Inflammatory macrophage treated with lipopolysaccharide for 4 hours (primary cell): ENCODE data around the gene KLRK1.
"Not testable (repeated sequence)": the region's sequence is repeated elsewhere in the genome, so short reads cannot be mapped to it uniquely, and the experiment has no call there.

Experiments used
- DNase-seq: peaks from one replicate; pipeline ENCODE4 v3.0.0-alpha.2; 2020

The KLRK1 gene

DNA sequence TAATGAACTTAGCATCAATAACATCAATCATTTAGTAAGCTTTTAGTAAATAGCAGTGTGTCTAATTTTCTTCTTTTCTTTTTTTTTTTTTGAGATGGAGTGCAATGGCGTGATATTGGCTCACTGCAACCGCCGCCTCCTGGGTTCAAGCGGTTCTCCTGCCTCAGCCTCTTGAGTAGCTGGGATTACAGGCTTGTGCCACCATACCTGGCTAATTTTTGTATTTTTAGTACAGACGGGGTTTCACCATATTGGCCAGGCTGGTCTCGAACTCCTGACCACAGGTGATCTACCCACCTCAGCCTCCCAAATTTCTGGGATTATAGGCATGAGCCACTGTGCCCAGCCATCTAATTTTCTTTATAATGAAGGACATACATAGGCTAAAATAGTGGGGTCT is 2.3 kb downstream of the KLRK1 start:
- not testable (repeated sequence) for DNase-seq

DNA sequence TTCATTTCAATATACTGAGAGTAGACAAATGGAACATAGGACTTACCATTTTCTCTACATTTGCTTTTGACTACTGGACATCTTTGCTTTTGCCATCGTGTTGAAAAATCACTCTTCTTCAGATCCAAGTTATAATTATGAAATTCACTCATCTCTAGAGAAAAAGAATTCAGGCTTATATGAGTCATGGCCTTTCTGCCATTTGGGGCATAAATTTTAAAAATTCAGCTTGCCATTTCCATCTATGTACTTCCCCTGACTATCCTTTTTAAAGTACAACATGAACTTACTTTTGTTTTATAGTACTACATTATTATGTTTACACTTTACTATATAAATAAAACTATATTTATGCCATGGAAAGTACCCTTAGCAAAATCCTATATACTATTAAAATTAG is 3.0 kb downstream of the KLRK1 start:
- no peak for DNase-seq

DNA sequence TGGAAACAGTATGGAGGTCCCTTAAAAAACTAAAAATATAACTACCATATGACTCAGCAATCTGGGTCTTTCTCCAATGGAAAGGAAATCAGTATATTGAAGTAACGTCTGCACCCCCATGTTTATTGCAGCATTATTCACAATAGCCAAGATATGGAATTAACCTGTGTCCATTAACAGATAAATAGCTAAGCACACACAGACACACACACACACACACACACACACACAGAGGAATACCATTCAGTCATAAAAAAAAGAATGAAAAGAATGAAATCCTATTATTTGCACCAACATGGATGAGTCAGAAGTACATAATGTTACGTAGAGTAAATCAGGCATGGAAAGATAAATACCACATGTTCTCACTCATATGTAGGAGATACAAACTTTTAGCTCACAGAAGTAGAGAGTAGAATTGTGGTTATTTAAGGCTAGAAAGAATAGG is 4.7 kb downstream of the KLRK1 start:
- DNase-seq = no peak

DNA sequence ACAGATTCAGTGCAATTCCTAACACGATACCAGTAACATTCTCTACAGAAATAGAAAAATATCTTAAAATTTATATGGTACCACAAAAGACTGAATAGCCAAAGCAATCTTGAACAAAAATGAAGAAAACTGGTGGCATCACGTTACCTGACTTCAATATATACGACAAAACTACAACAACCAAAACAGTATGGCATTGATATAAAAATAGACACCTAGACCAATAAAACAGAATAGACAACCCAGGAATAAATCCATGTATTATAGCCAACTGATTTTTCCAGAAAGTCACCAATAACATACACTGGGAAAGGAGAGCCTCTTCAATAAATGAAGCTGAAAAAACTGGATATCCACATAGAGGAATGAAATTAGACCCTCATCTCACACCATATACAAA is 5.7 kb downstream of the KLRK1 start:
- no peak for DNase-seq

DNA sequence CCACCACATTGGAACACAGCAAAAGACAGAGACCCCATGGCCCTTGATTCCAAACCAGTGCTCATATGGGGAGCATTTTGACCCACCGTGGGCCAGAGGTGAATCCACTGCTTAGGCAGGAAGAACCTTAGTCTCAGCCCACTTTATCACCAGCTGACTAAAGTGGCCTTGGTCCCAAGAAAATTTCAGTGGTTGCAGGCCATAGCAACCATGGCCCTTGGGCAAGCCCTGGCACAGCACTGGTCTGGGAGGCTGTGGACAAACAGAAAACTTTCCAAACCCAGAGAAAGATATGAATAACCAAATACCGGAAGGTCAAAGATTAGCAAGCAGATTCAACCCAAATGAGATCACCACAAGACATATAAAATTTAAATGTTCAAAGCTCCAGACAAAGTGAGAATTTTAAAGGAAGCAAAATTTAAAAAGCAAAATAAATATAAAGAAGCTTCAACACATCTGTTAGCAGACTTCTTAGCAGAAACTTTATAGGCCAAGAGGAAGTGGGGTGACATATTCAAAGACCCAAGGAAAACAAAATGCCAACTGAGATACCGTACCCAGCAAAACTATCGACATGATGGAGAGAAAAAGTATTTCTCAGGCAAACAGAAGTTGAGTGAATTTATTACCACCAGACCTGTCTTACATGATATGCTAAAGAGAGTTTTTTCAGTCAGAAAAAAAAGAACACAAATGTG is 7.8 kb downstream of the KLRK1 start:
- DNase-seq = no peak

DNA sequence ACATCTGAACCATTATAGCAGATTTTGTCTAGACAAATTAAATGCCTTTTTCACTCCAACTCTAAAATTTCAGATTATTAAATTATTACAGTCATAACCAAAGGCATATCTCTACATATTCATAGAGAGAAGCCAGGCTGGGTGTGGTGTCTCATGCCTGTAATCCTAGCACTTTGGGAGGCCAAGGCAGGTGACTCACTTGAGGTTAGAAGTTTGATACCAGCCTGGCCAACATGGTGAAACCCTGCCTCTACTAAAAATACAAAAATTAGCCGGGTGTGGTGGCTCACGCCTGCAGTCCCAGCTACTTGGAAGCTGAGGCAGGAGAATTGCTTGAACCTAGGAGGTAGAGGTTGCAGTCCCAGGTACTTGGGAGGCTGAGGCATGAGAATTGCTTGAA is 11.1 kb downstream of the KLRK1 start:
- DNase-seq = not testable (repeated sequence)

DNA sequence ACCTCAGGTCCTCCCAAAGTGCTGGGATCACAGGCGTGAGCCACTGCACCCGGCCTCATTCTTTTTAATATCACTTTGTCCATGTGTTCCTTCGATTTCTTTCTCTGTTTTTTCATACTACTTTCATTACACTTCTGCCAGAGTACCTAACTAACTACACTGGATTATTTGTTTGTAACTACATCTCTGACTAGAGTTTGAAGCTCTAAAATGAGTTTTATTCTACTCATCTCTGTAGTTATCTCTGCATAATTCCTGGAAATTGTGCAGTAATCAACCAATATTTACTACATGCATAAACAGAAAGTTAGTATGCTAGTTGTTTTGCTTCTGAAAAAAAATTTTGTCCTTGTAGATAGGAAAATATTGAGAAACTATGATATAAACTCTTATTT is 15.2 kb downstream of the KLRK1 start:
- DNase-seq = no peak

DNA sequence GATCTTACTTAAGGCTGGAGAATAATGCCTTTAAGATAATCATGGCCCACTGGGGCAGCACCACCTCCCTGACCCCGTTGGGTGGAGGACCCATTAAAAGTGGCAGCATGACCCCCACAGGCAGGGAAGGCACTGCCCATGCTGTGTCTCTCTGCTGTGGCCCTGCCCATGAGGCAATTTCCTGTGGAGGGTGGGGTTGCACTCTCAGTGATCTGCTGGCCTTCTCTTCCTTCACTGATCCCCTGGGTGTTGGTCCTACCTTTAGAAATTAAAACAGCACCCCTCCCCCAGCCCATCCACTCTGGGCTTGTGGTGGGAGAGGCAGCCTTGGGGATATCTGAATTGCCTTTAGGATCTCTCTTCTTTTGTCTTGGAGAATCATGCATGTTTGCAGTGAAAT is 17.3 kb downstream of the KLRK1 start:
- peak; percentile 24 for DNase-seq

DNA sequence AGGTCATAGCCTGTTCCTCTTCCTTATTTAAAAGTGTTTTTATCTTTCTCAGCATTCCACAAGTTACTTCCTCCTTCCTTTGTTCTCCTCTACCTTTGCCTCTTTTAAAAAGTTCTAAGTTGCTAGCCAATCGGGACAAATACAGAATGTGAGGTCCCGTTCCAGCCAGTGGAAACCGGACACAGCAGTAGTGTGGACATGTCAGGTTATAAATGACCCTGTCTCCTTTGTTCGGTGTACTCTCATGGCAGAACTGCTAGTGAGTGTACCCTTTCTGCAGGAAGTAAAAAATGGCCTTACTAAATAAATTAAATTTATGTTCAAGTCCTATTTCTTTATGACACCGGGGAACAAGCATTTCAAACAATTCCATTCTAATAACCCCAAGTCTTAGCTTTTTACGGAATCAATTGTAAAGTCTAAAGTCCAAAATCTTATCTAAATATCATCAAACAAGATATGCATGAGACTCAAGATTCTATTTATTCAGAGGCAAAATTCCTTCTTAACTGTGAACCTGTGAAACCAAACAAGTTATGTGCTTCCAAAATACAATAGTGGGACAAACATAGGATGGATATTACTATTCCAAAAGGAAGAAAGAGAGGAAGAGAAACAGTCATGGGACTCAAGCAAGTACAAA is 17.8 kb downstream of the KLRK1 start:
- DNase-seq = not testable (repeated sequence)

DNA sequence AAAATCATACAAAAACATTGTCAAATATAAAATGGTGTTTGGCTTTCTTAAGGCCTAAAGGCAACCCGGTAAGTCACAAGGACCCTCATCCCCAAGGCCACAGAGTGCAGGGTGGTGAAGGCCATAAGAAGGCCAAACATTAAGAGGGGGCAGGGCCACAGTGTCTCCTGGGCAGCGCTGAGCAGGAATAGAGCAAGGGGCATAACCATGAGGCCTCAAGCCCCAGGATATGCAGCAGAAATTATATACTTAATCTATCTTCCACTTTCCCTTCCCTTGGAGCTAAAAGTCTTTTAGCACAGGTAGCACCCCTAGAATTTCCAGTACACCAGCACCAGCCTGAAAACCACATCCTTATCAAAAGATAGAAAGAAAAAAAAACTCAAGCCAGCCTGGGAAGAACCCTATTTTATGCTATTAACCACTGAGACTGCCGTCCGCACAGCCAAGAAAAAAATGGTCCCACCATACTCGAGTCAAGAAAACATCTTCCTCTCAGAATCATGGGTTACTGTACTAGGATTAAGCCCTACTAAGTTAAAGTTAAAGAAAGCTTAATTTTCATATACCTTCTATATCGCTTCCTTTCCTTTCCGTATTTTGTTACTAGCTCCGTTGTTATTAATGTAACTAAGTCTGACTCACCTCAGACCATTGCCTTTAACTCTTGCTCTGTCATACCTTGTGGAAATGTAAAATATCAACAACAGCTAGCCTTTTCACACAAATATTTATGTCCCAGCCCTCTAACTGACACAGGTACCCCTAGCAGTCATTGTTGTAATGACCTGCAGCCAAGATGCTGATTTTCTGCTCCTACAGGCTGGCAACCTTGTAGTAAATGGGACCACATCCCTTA is 20.1 kb downstream of the KLRK1 start:
- no peak for DNase-seq

DNA sequence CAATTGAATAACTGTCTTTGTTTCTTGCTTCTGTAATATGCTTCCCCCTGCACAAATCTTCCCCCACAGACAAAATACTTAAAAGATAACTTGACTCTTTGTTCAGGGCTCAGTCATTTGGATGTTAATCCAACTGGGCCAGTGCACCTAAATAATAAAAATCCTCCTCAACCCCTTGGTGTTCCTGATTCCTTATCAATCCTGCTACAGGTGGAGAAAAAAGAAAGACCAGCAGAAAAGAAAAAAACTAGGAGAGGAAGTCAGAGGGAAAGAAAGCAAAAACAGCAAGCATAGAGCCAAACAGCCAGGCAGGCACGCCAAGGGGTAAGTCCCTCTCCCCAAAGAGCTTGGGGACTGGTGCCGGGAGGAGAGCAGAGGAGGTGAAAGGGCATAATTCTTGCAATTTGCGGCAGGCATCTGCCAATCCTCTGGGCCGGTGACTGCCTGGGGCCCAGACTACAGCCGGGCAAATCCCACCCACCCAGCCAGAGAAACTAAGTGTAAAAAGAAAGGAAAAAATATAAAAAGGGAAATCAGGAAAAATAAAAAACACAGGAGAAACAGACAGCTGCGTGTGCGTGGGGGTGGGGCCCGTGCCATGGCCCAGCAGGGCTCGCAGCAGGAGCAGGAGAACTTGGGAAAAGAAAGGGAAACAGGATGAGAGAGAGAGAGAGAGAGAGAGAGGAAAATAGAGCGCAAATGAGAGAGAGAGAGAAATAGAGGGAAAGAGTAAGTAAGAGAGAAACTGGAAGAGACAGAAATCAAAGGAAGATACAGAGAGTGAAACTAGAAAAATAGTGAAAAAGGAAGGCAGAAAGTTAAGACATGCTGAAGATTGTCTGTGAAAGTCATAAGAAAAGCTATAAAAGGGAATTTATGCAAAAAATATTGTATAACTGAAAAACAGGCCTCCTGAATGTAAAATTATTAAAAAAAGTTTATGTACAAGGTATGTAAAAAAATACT is 21.4 kb downstream of the KLRK1 start:
- no peak for DNase-seq

DNA sequence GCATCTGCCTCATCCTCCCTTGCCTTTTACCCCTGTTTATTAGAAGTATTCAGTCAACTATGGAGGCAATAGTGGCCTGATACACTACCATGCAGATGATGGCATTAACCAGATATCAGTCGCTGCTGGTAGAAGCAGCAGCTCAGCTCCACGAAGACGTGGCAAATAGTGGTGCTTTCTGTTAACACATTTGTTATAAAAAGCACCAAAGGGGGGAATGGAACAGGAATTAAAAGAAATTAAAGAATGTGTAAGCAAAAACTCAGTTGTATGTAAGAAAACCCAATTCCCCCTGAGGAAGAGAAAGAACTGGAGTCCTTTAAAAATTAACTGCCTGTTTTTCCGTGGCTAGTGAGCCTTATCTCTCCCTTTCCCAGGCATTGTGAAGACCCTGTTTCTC is 22.1 kb downstream of the KLRK1 start:
- not testable (repeated sequence) for DNase-seq

DNA sequence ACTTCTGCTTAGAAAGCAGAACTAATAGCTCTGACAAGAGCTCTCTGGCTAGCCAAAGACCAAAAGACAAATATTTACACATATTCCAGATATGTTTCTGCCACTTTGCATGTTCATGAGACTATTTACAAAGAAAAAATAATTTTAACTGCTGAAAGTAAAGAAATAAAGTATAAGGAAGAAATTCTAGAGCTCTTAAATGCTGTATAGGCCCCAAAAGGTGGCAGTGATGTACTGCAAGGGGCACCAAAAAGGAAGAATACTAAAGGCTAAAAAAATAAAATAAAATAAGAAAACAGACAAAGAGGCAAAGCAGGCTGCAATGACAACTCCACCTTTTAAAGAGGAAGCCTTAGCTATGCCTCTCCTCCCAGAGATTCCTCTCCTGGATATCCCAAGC is 23.0 kb downstream of the KLRK1 start:
- no peak for DNase-seq

DNA sequence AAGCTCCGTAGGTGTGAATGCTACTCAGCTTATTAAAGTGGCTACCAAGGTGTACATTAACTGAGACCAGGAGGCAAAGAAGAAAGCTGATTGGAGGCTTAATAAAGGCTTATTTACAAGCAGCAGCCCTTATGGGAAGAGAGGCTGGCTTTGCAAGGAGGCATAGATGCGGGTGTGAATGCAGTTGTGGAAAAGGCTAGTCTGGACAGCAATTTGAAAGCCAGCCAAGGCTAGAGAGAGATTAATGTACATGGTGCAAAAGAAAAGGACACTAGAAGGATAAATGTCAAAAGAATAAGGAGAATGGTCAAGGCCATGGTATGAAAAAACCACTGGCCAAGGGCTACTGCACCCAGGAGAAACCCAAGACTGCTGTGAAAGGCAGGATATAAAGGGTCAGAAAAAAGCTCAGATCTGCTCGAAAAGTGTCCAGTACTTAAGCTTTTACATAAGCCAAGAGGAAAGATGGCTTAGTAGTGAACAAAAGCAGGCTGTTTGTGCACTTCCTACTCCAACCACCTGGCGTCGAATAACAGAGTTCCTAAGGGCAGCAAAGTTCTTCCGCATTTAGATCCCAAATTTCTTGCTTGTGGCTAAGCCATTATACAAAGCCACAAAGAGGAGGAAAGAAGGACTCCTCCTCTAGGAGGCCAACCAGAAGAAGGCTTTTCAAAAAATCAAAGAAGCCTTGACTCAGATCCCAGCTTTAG is 24.0 kb downstream of the KLRK1 start:
- peak; percentile 27 for DNase-seq

DNA sequence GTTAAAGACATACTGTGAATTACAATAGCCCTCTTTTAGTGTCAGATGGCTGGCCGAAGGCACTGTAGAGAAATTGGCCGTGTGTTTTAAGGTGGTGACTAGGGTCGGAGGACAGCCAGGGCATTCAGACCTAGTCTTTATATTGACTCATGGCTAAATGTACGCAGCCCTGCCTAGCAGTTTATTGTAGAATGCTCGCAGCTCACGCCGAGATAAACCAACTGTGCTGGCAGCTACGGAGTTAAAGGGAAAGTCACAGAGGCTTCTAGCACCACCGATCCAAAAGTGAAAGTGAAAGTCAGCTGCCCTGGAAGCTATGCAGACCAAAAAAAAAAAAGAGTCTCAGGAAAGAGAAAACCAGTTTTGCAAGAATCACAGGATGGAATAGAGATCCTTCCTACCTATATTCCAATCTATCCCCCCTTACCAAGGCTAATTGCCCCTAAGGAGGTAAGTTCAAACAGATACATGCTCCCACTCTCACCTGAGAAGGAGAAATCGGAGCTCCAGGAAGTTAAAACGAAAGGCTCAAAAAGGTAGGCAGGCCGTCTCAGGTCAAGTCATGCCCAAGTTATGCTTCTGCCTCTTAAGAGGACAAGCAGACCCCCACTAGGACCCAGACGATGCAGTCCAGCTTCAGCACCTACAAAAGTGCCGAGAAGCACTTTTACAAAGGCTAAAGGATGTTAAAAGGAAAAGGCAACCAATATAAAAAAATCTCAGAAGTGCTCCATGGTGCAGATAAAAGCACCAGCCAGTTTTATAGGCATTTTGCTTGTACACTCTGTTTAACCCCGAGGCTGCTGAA is 24.8 kb downstream of the KLRK1 start:
- DNase-seq = peak; percentile 88

DNA sequence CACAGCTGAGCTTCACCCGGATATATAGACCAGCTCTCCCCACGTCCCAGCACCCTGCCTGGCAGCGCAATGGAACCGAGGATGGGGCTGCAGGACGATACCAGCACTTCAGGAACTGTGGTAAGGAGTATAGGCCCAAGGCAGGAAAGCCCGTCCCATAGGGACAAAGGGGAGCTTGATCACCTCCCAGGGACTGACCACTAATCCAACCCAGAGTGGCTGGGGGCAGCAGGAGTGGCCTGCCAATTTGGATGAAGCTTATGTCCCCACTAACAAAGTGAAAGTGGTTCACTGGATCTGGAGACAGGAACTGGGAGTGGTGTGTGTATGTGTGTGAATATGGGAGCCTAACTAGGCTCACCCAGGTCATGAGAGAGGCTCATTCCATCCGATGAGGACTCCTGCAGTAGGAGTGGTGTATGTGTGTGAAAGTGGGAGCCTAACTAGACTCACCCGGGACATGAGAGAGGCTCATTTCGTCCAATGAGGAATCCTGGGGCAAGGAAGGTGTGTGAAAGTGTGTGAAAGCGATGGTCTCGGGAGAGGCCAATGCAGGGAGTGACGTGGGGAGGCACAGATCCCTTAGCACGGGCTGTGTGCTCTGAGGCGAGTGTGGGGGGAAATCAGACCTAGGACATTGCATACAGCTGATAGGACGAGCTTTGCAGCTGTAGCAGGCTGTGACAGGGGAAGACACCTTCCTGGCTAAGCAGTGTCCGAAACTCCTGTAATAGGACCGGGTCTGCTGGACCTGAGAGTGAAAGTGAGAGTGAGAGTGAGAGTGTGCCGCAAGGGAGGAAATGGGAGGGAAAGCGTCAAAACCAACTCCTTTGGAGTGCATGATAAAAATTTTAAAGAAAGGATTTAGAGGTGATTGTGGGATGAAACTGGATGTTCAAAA is 25.7 kb downstream of the KLRK1 start:
- DNase-seq = peak; percentile 61

DNA sequence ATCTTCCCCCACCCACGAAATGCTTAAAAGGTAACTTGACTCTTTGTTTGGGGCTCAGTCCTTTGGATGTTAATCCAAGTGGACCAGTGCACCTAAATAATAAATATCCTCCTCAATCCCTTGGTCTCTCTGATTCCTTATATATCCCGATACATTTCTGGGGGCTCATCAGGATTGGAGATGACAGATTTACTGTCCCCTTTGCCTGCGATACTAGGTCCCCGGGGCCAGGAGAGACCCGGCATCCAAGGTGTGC is 26.3 kb downstream of the KLRK1 start:
- no peak for DNase-seq

DNA sequence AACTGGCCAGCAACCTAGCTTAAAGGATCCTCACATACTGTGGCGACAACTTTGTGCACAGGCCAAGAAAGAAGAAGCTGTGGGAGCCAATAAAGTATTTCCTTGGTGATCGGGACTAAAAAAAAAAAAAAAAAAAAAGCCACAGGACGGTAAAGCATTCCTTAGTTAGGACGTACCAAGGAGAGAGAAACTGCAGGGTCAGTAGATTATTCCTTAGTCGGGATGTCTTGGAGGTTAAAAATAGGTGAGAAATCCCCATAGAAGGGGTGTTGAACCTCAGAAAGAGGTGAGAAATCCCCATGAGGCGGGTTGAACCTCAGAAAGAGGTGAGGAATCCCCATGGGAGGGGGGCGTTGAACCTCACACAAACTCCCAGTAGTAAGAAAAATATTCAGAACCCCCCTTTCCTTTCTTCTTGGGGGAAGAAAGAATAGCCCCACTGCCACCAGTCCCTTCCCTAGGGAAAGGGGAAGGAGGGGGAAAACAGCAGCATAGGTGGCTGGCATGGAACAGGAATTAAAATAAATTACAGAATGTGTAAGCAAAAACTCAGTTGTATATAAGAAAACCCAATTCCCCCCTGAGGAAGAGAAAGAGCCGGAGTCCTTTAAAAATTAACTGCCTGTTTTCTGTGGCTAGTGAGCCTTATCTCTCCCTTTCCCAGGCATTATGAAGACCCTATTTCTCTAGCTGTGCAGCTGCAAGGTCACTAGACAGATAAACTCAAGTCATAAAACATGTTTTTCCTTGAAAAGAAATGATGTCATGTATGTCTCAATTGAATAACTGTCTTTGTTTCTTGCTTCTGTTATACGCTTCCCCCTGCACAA is 26.8 kb downstream of the KLRK1 start:
- peak; percentile 37 for DNase-seq

DNA sequence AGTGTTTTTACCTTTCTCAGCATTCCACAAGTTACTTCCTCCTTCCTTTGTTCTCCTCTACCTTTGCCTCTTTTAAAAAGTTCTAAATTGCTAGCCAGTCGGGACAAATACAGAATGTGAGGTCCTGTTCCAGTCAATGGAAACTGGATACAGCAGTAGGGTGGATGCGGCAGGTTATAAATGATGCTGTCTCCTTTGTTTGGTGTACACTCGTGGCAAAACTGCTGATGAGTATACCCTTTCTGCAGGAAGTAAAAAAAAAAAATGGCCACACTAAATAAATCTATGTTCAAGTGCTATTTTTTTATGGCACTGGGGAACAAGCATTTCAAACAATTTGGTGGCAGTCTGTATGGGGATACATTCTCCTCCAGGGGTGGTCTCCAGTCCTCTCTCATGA is 27.5 kb downstream of the KLRK1 start:
- DNase-seq = no peak
